SW480 (cell line): ENCODE data around the gene IFI30.
A peak's percentile ranks its signal among the peaks of the same experiment; 100 is the strongest.
"Not testable (repeated sequence)": the region's sequence is repeated elsewhere in the genome, so short reads cannot be mapped to it uniquely, and the experiment has no call there.

Experiments used
- DNase-seq: peaks from one replicate; pipeline ENCODE4 v3.0.0-alpha.2; 2016; ENCODE audit warnings: low spot score

IFI30 gene

GRCh38 chr19:18203408-18203862 lies 29.8 kb downstream of the IFI30 start:
- DNase-seq = no peak

GRCh38 chr19:18203863-18204393 lies 30.3 kb downstream of the IFI30 start, which contains the start of gene RAB3A:
RAB3A (minus strand) TSS chr19:18204042; CDS start chr19:18202740, 1,302 bp downstream.
- peak; percentile 100 for DNase-seq

GRCh38 chr19:18204394-18205199 lies 31.0 kb downstream of the IFI30 start:
- DNase-seq = no peak

GRCh38 chr19:18205200-18205892 lies 31.7 kb downstream of the IFI30 start:
- no peak for DNase-seq

GRCh38 chr19:18206018-18206417 lies 32.4 kb downstream of the IFI30 start:
- no peak for DNase-seq

GRCh38 chr19:18208098-18208951 lies 34.7 kb downstream of the IFI30 start:
- no peak for DNase-seq

GRCh38 chr19:18209912-18210311 lies 36.3 kb downstream of the IFI30 start:
- not testable (repeated sequence) for DNase-seq

GRCh38 chr19:18211683-18212082 lies 38.1 kb downstream of the IFI30 start:
- no peak for DNase-seq

- DNase-seq = no peak
These were observed 41.3 kb downstream of the IFI30 start for GRCh38 chr19:18214779-18215433.

GRCh38 chr19:18216789-18217188 lies 43.2 kb downstream of the IFI30 start:
- DNase-seq = no peak

GRCh38 chr19:18218159-18218558 lies 44.5 kb downstream of the IFI30 start:
- DNase-seq = no peak

- no peak for DNase-seq
These were observed 45.0 kb downstream of the IFI30 start for GRCh38 chr19:18218600-18218999.

GRCh38 chr19:18219911-18220631 lies 46.5 kb downstream of the IFI30 start:
- no peak for DNase-seq

- DNase-seq = peak; percentile 49
These were observed 47.1 kb downstream of the IFI30 start for GRCh38 chr19:18220632-18221275.

- no peak for DNase-seq
These were observed 48.5 kb downstream of the IFI30 start for GRCh38 chr19:18221815-18222725.

- peak; percentile 85 for DNase-seq
These were observed 50.4 kb downstream of the IFI30 start for GRCh38 chr19:18223860-18224524.

- peak; percentile 98 for DNase-seq
These were observed 51.1 kb downstream of the IFI30 start for GRCh38 chr19:18224525-18225354.

GRCh38 chr19:18225355-18225701 lies 51.7 kb downstream of the IFI30 start:
- no peak for DNase-seq
